K562 (cell line): ENCODE measurements around the gene ADPRHL1. TPM values are rescaled to one million over a fixed set of nuclear protein-coding genes. Genes with fewer than 3 reads are reported as not detected.

ENCODE experiments used
- ATAC-seq: fragments of 200-7000 bp; cut with Tn5 transposase; 3 replicates; pipeline ENCODE4 v1.9.1; 2020; ENCODE audit warnings: moderate library complexity
- BruUV-seq: library from RNA; stranded (reverse); fragments of 400-500 nt; replicated peaks from 2 replicates; lab custom pipeline; 2021; lab: Mats Ljungman, UMichigan
- CTCF ChIA-PET: fragments of 300-600 bp; formaldehyde crosslinking; extraction: SDS; loops from one replicate; lab custom pipeline; 2021; ENCODE audit warnings: low intra/inter-chr PET ratio; lab: Yijun Ruan, JAX
- POLR2A ChIA-PET: fragments of 300-600, 350-650 bp; sonication (Branson Sonifier 250); formaldehyde crosslinking; extraction: SDS; loops from one replicate; lab custom pipeline; 2021; ENCODE audit warnings: antibody characterized with exemption, inconsistent platforms; lab: Yijun Ruan, JAX
- DNase-seq, 4 experiments: peaks; one replicate each; pipeline versions ENCODE4 v3.0.0 to v3.0.0-alpha.2; 2011 to 2018; ENCODE audit warnings: low spot score in 3 of 4, mixed read lengths in 3 of 4; ENCODE audit errors: extremely low read depth in 1 of 4
- FAIRE-seq: peaks from 2 replicates; lab custom pipeline; 2011; peaks lifted over from hg19 to GRCh38; lab: Jason Lieb, UNC
- H2AFZ ChIP-seq: 2 replicates; pipeline ENCODE4 v1.6.0; 2011; ENCODE audit warnings: low read depth, low read length, control low read depth, inconsistent platforms
- H3K27ac ChIP-seq: fragments of 200-600 bp; 3 replicates; pipeline ENCODE4 v1.8.0; 2011; ENCODE audit warnings: low read depth, mild to moderate bottlenecking, control low read depth, inconsistent platforms, low read length, moderate library complexity, mixed read lengths; ENCODE audit errors: extremely low read depth
- H3K27me3 ChIP-seq, 2 experiments: fragments of 300-600 bp in 1 of 2; 2 replicates in 1 of 2; 3 replicates in 1 of 2; pipeline versions ENCODE4 v1.6.0 to v1.8.0; 2011; ENCODE audit warnings: inconsistent platforms in 2 of 2, low read length in 2 of 2, mild to moderate bottlenecking in 1 of 2, mixed read lengths in 1 of 2, moderate library complexity in 1 of 2; ENCODE audit not compliant: control insufficient read depth in 2 of 2, insufficient read depth in 2 of 2
- H3K36me3 ChIP-seq: fragments of 300-600 bp; 3 replicates; pipeline ENCODE4 v1.8.0; 2011; ENCODE audit warnings: mild to moderate bottlenecking, low read length, inconsistent platforms; ENCODE audit not compliant: control insufficient read depth, insufficient read depth
- H3K4me1 ChIP-seq, 2 experiments: fragments of 200-600 bp in 1 of 2; replicated peaks in 1 of 2; 2 replicates in 1 of 2; 3 replicates in 1 of 2; pipeline versions ENCODE4 v1.5.1 to v1.8.0; 2011; ENCODE audit warnings: inconsistent platforms in 2 of 2, low read length in 2 of 2, mild to moderate bottlenecking in 1 of 2, mixed read lengths in 1 of 2, moderate library complexity in 1 of 2; ENCODE audit not compliant: control insufficient read depth in 2 of 2, insufficient read depth in 2 of 2
- H3K4me2 ChIP-seq: 2 replicates; pipeline ENCODE4 v1.6.1; 2011; ENCODE audit warnings: low read length, control low read depth, inconsistent platforms, mixed read lengths; ENCODE audit not compliant: insufficient read depth
- H3K4me3 ChIP-seq: fragments of 200-600 bp; sonication (generic), shearing (Covaris generic); 2 replicates; pipeline ENCODE4 v1.5.1; 2016; ENCODE audit warnings: control low read depth, inconsistent platforms
- H3K79me2 ChIP-seq: fragments of 200-600 bp; 3 replicates; pipeline ENCODE4 v1.8.0; 2011; ENCODE audit warnings: low read length, inconsistent platforms; ENCODE audit not compliant: control insufficient read depth, insufficient read depth
- H3K9ac ChIP-seq, 2 experiments: 2 replicates each; pipeline versions ENCODE4 v1.6.0 to v1.6.1; 2011; ENCODE audit warnings: low read depth in 2 of 2, low read length in 2 of 2, control low read depth in 1 of 2, inconsistent platforms in 1 of 2, mild to moderate bottlenecking in 1 of 2, mixed read lengths in 1 of 2; ENCODE audit not compliant: insufficient read depth in 1 of 2
- H3K9me1 ChIP-seq: one replicate; pipeline ENCODE4 v1.6.0; 2011; ENCODE audit warnings: inconsistent platforms, mild to moderate bottlenecking, low read length, moderate library complexity; ENCODE audit not compliant: control insufficient read depth, insufficient read depth
- H3K9me3 ChIP-seq: replicated peaks from 2 replicates; pipeline ENCODE4 v1.5.1; 2011; ENCODE audit warnings: low read depth, low read length, inconsistent platforms; ENCODE audit not compliant: control insufficient read depth, insufficient read depth
- H4K20me1 ChIP-seq: replicated peaks from 2 replicates; pipeline ENCODE4 v1.6.1; 2011; ENCODE audit warnings: low read length, inconsistent platforms, mixed read lengths; ENCODE audit not compliant: control insufficient read depth, insufficient read depth
- ATF1 ChIP-seq, 2 experiments: fragments of 450-650 bp in 1 of 2; IDR thresholded peaks; 2 replicates each; pipeline ENCODE4 v1.6.1; 2016; ENCODE audit warnings: missing compliant biosample characterization in 1 of 2, missing genetic modification characterization in 1 of 2
- ATF7 ChIP-seq: fragments of 450-650 bp; IDR thresholded peaks from 2 replicates; pipeline ENCODE4 v1.7.1; 2014; ENCODE audit warnings: mild to moderate bottlenecking, moderate library complexity
- BRF1 ChIP-seq: IDR thresholded peaks from 3 replicates; pipeline ENCODE4 v1.6.1; 2011; ENCODE audit warnings: borderline replicate concordance, mild to moderate bottlenecking; ENCODE audit not compliant: insufficient read length; ENCODE audit errors: extremely low read depth
- CREM ChIP-seq: IDR thresholded peaks from 2 replicates; pipeline ENCODE4 v1.6.1; 2014; ENCODE audit warnings: antibody characterized with exemption, low read depth
- SMC3 ChIP-seq: conservative IDR thresholded peaks from 2 replicates; pipeline ENCODE4 v1.6.1; 2011; ENCODE audit warnings: low read depth, low read length, improper control_type of control experiment; ENCODE audit not compliant: insufficient read depth
- SP2 ChIP-seq: IDR thresholded peaks from 2 replicates; pipeline ENCODE4 v1.6.1; 2011; ENCODE audit warnings: mild to moderate bottlenecking, low read depth, low read length, moderate library complexity; ENCODE audit not compliant: poor library complexity, severe bottlenecking; ENCODE audit errors: extremely low read depth
- THRAP3 ChIP-seq: fragments of 450-650 bp; IDR thresholded peaks from 2 replicates; pipeline ENCODE4 v1.6.1; 2016; ENCODE audit warnings: mild to moderate bottlenecking, inconsistent platforms, borderline replicate concordance
- TRIM24 ChIP-seq, 2 experiments: fragments of 450-650 bp; IDR thresholded peaks; 2 replicates each; pipeline ENCODE4 v1.6.1; 2016
- ZNF263 ChIP-seq: sonication (generic); formaldehyde crosslinking; IDR thresholded peaks from 2 replicates; pipeline ENCODE4 v1.8.0; 2022; ENCODE audit warnings: mild to moderate bottlenecking, missing genetic modification reagents, borderline replicate concordance
- whole genome bisulfite sequencing: fragments of 100-300 bp; shearing (Covaris generic); methylation state at CpG from one replicate; pipeline ENCODE4 v1.1.6; 2016; ENCODE audit warnings: low coverage, mixed read lengths; ENCODE audit not compliant: insufficient coverage; ENCODE audit errors: missing lambda C conversion rate; 5-methylcytosine and 5-hydroxymethylcytosine counted together
- in situ Hi-C: fragments of 300-500 bp; cut with MboI; formaldehyde crosslinking; loops from 4 replicates; pipeline ENCODE4 v1.15.0; 2018; ENCODE audit warnings: inconsistent platforms, mixed read lengths
- intact Hi-C: fragments of 100-400 bp; cut with micrococcal nuclease; formaldehyde crosslinking; loops from 2 replicates; pipeline ENCODE4 v1.14.2; 2022
- polyA plus RNA-seq, 8 experiments: library from polyadenylated mRNA; depleted of rRNA in 4 of 8; stranded (reverse) in 5 of 8; unstranded in 3 of 8; fragments of >200 nt; fragmentation: Nextera tagmentation in 2 of 8; fragmentation: Illumina TruSeq in 1 of 8; extraction: Ambion mirVana in 2 of 8; extraction: Trizol in 1 of 8; gene quantifications; 2 replicates each; pipeline versions ENCODE4 v1.2.1 to v1.2.3, GENCODE V29; 2011 to 2014; ENCODE audit warnings: inconsistent platforms in 1 of 8, missing spikeins in 1 of 8
- total RNA-seq, 7 experiments: library from RNA; depleted of rRNA in 6 of 7; stranded (reverse); fragments of >200 nt in 6 of 7; fragmentation: Illumina TruSeq in 2 of 7; extraction: Trizol in 2 of 7; gene quantifications; 2 replicates each; pipeline versions ENCODE4 v1.2.1 to v1.2.3, GENCODE V29; 2011 to 2021; ENCODE audit warnings: low replicate concordance in 1 of 7
- TF ChIP-seq, protein P1 (sequence below), 2 experiments: fragments of 450-650 bp in 1 of 2; sonication (generic) in 1 of 2; formaldehyde crosslinking in 1 of 2; IDR thresholded peaks in 1 of 2; conservative IDR thresholded peaks in 1 of 2; 2 replicates each; pipeline versions ENCODE4 v1.6.1 to v1.8.1; 2016 to 2023; ENCODE audit warnings: mild to moderate bottlenecking in 2 of 2, moderate library complexity in 2 of 2, inconsistent platforms in 1 of 2, missing genetic modification reagents in 1 of 2

ADPRHL1 gene
- total and polyA plus RNA-seq, 9 of the 15 experiments (the other 6 are each of a cell fraction or from before 2014, with no cell fraction given), result 0.06 to 0.76 (median 0.37) TPM; not detected in 1

- TF ChIP-seq BRF1, result no peak
- no peak for TF ChIP-seq THRAP3
- TF ChIP-seq TRIM24 (IDR thresholded peaks at IDR 0.05), result no peak
Observed at GRCh38 chr13:113408562-113408961, 44.7 kb downstream of the ADPRHL1 start (continued).

- ChIA-PET CTCF (no interaction called here), POLR2A (no interaction called here)
- no peak overlapping the region for H3K9ac ChIP-seq
- no peak overlapping the region for H3K4me3 ChIP-seq
- H3K9me1 ChIP-seq, result no peaks in the 10 kb centered on the region
- no peak overlapping the region for H3K4me2 ChIP-seq
- peaks cover 0 to 42% of the 10 kb centered on the region in 2 experiments; a peak in 2 of 5 replicates for H3K4me1 ChIP-seq
- H3K27me3 ChIP-seq, result peaks cover 40 to 85% of the 10 kb centered on the region in 2 experiments
- no peak overlapping the region for H2AFZ ChIP-seq
- no peaks in the 10 kb centered on the region for H3K9me3 ChIP-seq
- no peaks in the 10 kb centered on the region; the same call in none of the 2 replicates for H4K20me1 ChIP-seq
- H3K36me3 ChIP-seq, result no peaks in the 10 kb centered on the region
- 9% methylated on average over 16 of the region's 41 CpGs for WGBS
- H3K79me2 ChIP-seq, result no peaks in the 10 kb centered on the region
- no peak for ATAC-seq
- H3K27ac ChIP-seq, result no peak overlapping the region
- no peak for TF ChIP-seq ATF1 (CRISPR knock-in tag; IDR thresholded peaks at IDR 0.05)
- peak; percentile 51 for TF ChIP-seq ATF1 (tag; IDR thresholded peaks at IDR 0.05)
- no peak for TF ChIP-seq SP2
- 0 out of 2 replicates have a peak, but pooled peaks have one; percentile 25 for TF ChIP-seq CREM
- peak; percentile 44; the same call in 1 of the 2 replicates for TF ChIP-seq ATF7
- TF ChIP-seq SMC3, result no peak
- no peak for TF ChIP-seq ZNF263 (CRISPR knock-in tag)
- TF ChIP-seq, protein P1, sequence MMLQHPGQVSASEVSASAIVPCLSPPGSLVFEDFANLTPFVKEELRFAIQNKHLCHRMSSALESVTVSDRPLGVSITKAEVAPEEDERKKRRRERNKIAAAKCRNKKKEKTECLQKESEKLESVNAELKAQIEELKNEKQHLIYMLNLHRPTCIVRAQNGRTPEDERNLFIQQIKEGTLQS (IDR thresholded peaks at IDR 0.05), result peak; percentile 41
- TF ChIP-seq, protein P1 (CRISPR knock-in tag; conservative IDR thresholded peaks at IDR 0.05), result no peak
- FAIRE-seq, result no peak
- DNase-seq, result no peak
- no TSS peak for BruUV-seq
- intact Hi-C loops, result loop anchor here (5.0 kb wide), 1 partner anchor 155 kb away; no protein-coding TSS in a partner anchor
- in situ Hi-C loops, result no loop called here
Observed at GRCh38 chr13:113407531-113408393, 45.5 kb downstream of the ADPRHL1 start.
